Measurements from ENCODE around the gene LTO1.
"Not testable (repeated sequence)": the region's sequence is repeated elsewhere in the genome, so short reads cannot be mapped to it uniquely, and the experiment has no call there.

The LTO1 gene

GRCh38 chr11:69632900-69633299 lies 42.3 kb downstream of the LTO1 start:
- no peak for DNase-seq

- no peak for DNase-seq
Measured at GRCh38 chr11:69630424-69630823, 44.7 kb downstream of the LTO1 start.

GRCh38 chr11:69630017-69630416 lies 45.1 kb downstream of the LTO1 start:
- no peak for DNase-seq

GRCh38 chr11:69627551-69627950 lies 47.6 kb downstream of the LTO1 start:
- no peak for DNase-seq

GRCh38 chr11:69625476-69625875 lies 49.7 kb downstream of the LTO1 start:
- DNase-seq: no peak

- no peak for DNase-seq
Measured at GRCh38 chr11:69624293-69624692, 50.9 kb downstream of the LTO1 start.

- not testable (repeated sequence) for DNase-seq
Measured at GRCh38 chr11:69622097-69622681, 53.0 kb downstream of the LTO1 start.

GRCh38 chr11:69620683-69621290 lies 54.4 kb downstream of the LTO1 start:
- no peak for DNase-seq

- DNase-seq: no peak
Measured at GRCh38 chr11:69618237-69618636, 56.9 kb downstream of the LTO1 start.

GRCh38 chr11:69617682-69618081 lies 57.5 kb downstream of the LTO1 start:
- DNase-seq: no peak

- DNase-seq: no peak
Measured at GRCh38 chr11:69617220-69617619, 57.9 kb downstream of the LTO1 start.
